Motor neuron (in vitro differentiated cells): ENCODE results near the gene KCNJ9. TPM values are rescaled to one million over a fixed set of nuclear protein-coding genes. Genes with fewer than 3 reads are reported as not detected.
A peak's percentile ranks its signal among the peaks of the same experiment; 100 is the strongest.

Source experiments
- ATAC-seq, 8 experiments: fragments of 200-7000 bp; cut with Tn5 transposase; replicated peaks in 6 of 8; 2 replicates each; pipeline ENCODE4 v1.8.0; 2021; ENCODE audit warnings: mild to moderate bottlenecking in 8 of 8, moderate library complexity in 8 of 8
- H3K27ac ChIP-seq, 2 donors: fragments of 250-450 bp; sonication (Bioruptor Pico); 2 replicates each; pipeline ENCODE4 v1.9.0; 2021; ENCODE audit warnings: antibody characterized with exemption in 2 of 2, mild to moderate bottlenecking in 2 of 2, moderate library complexity in 1 of 2
- H3K4me1 ChIP-seq, 2 donors: fragments of 250-450 bp; sonication (Bioruptor Pico); replicated peaks in 1 of 2; 2 replicates each; pipeline ENCODE4 v1.6.1; 2021; ENCODE audit warnings: antibody characterized with exemption in 2 of 2, mild to moderate bottlenecking in 2 of 2, moderate library complexity in 1 of 2
- H3K4me3 ChIP-seq, 5 donors: fragments of 250-450 bp; sonication (Bioruptor Pico); 2 replicates each; pipeline ENCODE4 v1.9.0; 2021; ENCODE audit warnings: antibody characterized with exemption in 5 of 5, mild to moderate bottlenecking in 5 of 5, moderate library complexity in 4 of 5
- WGBS, 10 experiments: fragments of 450-650 bp; shearing (Covaris generic); methylation state at CpG; one replicate each; pipeline ENCODE4 v1.0.0; 2022; 5-methylcytosine and 5-hydroxymethylcytosine counted together
- in situ Hi-C, 9 experiments: fragments of 400-800 bp; cut with MboI; loops; one replicate each; pipeline ENCODE4 v1.15.0; 2021; ENCODE audit warnings: low sequenced_read_pairs in 9 of 9, low pct_unique_long_range_greater_than_20kb in 2 of 9; ENCODE audit not compliant: unreplicated experiment in 9 of 9
- total RNA-seq, 8 experiments: library from RNA; unstranded; fragments of 300-600 nt; gene quantifications; 2 replicates each; pipeline versions ENCODE4 v1.2.3 to v1.2.4, GENCODE V29; 2022

Gene KCNJ9
- total RNA-seq, 8 experiments from 2014 or later = 0.18 to 9.5 (median 3.8) TPM

GRCh38 chr1:160070243-160071163 is 10.8 kb upstream of the KCNJ9 start:
- in situ Hi-C loops = loop anchor here in 1 of 9 experiments (10.0 kb wide), 1 partner anchor 136 kb away; no protein-coding TSS in a partner anchor
- H3K4me1 ChIP-seq = peaks cover 6 to 7% of the 10 kb centered on the region in 2 donors
- 0 to 21% (median 4%) methylated on average over 2 to 22 of the region's 46 CpGs for WGBS, 10 experiments
- peak overlapping the region; percentile 44 to 50 (median 47) for H3K4me3 ChIP-seq
- ATAC-seq = peak; percentile 94 to 98 (median 96)
- no peak overlapping the region for H3K27ac ChIP-seq

GRCh38 chr1:160071289-160071688 is 10.0 kb upstream of the KCNJ9 start:
- no peak for ATAC-seq
- 47 to 93% (median 73%) methylated on average over 2 to 5 of the region's 5 CpGs for WGBS, 10 experiments
- Histone ChIP-seq H3K27ac (no peak overlapping the region), H3K4me1 (peaks cover 6 to 7% of the 10 kb centered on the region in 2 donors), H3K4me3 (no peak overlapping the region)
- in situ Hi-C loops = loop anchor here in 1 of 9 experiments (10.0 kb wide), 1 partner anchor 136 kb away; no protein-coding TSS in a partner anchor

- WGBS, 10 experiments = 11 to 69% (median 50%) methylated on average over 1 to 4 of the region's 4 CpGs
Observed at GRCh38 chr1:160074865-160075264, 6.5 kb upstream of the KCNJ9 start.

GRCh38 chr1:160075836-160076235 is 5.5 kb upstream of the KCNJ9 start:
- ATAC-seq = no peak
- Histone ChIP-seq H3K4me3 (no peak overlapping the region), H3K4me1 (peaks cover 4 to 5% of the 10 kb centered on the region in 2 donors), H3K27ac (no peak overlapping the region)
- in situ Hi-C loops = loop anchor here in 4 of 9 experiments (10.0 to 25.0 kb wide), 4 partner anchors 136 to 286 kb away; partner anchors contain the start of genes IGSF9 (in 2 of the 4), TAGLN2 (in 2 of the 4), NHLH1 (in 1 of the 4) and PEA15 (in 1 of the 4)
- 0 to 61% (median 40%) methylated on average over 1 to 2 of the region's 2 CpGs; no CpG with 5 or more reads in 1 of the 10 experiments for WGBS, 10 experiments

More at GRCh38 chr1:160074865-160075264, 6.5 kb upstream of the KCNJ9 start:
- Histone ChIP-seq H3K4me3 (no peak overlapping the region), H3K4me1 (peaks cover 0 to 3% of the 10 kb centered on the region in 2 donors), H3K27ac (no peak overlapping the region)
- ATAC-seq = no peak
- in situ Hi-C loops = loop anchor here in 4 of 9 experiments (10.0 to 25.0 kb wide), 4 partner anchors 137 to 287 kb away; partner anchors contain the start of genes IGSF9 (in 2 of the 4), TAGLN2 (in 2 of the 4), NHLH1 (in 1 of the 4) and PEA15 (in 1 of the 4)

GRCh38 chr1:160076295-160076694 is 5.0 kb upstream of the KCNJ9 start:
- no peak overlapping the region for H3K4me3 ChIP-seq
- H3K4me1 ChIP-seq = peaks cover 7 to 8% of the 10 kb centered on the region in 2 donors
- in situ Hi-C loops = loop anchor here in 4 of 9 experiments (10.0 to 25.0 kb wide), 4 partner anchors 136 to 286 kb away; partner anchors contain the start of genes IGSF9 (in 2 of the 4), TAGLN2 (in 2 of the 4), NHLH1 (in 1 of the 4) and PEA15 (in 1 of the 4)
- ATAC-seq = no peak
- H3K27ac ChIP-seq = no peak overlapping the region
- WGBS, 10 experiments = 50 to 100% (median 76%) methylated on average over 1 to 3 of the region's 3 CpGs; no CpG with 5 or more reads in 3 of the 10 experiments

GRCh38 chr1:160077486-160077885 is 3.9 kb upstream of the KCNJ9 start:
- Histone ChIP-seq H3K4me1 (peaks cover 14 to 15% of the 10 kb centered on the region in 2 donors), H3K27ac (no peak overlapping the region), H3K4me3 (no peak overlapping the region)
- in situ Hi-C loops = loop anchor here in 4 of 9 experiments (10.0 to 25.0 kb wide), 4 partner anchors 135 to 285 kb away; partner anchors contain the start of genes IGSF9 (in 2 of the 4), TAGLN2 (in 2 of the 4), NHLH1 (in 1 of the 4) and PEA15 (in 1 of the 4)
- ATAC-seq = no peak

- in situ Hi-C loops = loop anchor here in 4 of 9 experiments (10.0 to 25.0 kb wide), 4 partner anchors 134 to 284 kb away; partner anchors contain the start of genes IGSF9 (in 2 of the 4), TAGLN2 (in 2 of the 4), NHLH1 (in 1 of the 4) and PEA15 (in 1 of the 4)
- H3K4me3 ChIP-seq = no peak overlapping the region
- no peak overlapping the region for H3K27ac ChIP-seq
- ATAC-seq = peak in 3 of 8 experiments; percentile 77 to 93 (median 92)
- 0 to 40% (median 15%) methylated on average over 1 to 7 of the region's 8 CpGs; no CpG with 5 or more reads in 1 of the 10 experiments for WGBS, 10 experiments
- H3K4me1 ChIP-seq = peaks cover 14 to 15% of the 10 kb centered on the region in 2 donors
Observed at GRCh38 chr1:160078512-160079195, 2.7 kb upstream of the KCNJ9 start.

GRCh38 chr1:160079448-160079847 is 1.9 kb upstream of the KCNJ9 start:
- Histone ChIP-seq H3K27ac (no peak overlapping the region), H3K4me3 (no peak overlapping the region), H3K4me1 (peaks cover 14 to 15% of the 10 kb centered on the region in 2 donors)
- in situ Hi-C loops = loop anchor here in 4 of 9 experiments (10.0 to 25.0 kb wide), 4 partner anchors 133 to 283 kb away; partner anchors contain the start of genes IGSF9 (in 2 of the 4), TAGLN2 (in 2 of the 4), NHLH1 (in 1 of the 4) and PEA15 (in 1 of the 4)
- WGBS, 10 experiments = 28 to 75% (median 54%) methylated on average over 3 to 4 of the region's 4 CpGs; no CpG with 5 or more reads in 2 of the 10 experiments
- no peak for ATAC-seq

- Histone ChIP-seq H3K4me1 (peaks cover 14 to 15% of the 10 kb centered on the region in 2 donors), H3K4me3 (peak overlapping the region in 1 of 5 donors; percentile 33), H3K27ac (no peak overlapping the region)
- in situ Hi-C loops = loop anchor here in 3 of 9 experiments (25.0 kb wide), 3 partner anchors 132 to 282 kb away; partner anchors contain the start of genes IGSF9 (in 2 of the 3), TAGLN2 (in 2 of the 3), NHLH1 (in 1 of the 3) and PEA15 (in 1 of the 3)
- ATAC-seq = no peak
- WGBS, 10 experiments = 0 to 76% (median 48%) methylated on average over 2 to 6 of the region's 6 CpGs
Observed at GRCh38 chr1:160080381-160081100, 797 bp upstream of the KCNJ9 start.

- Histone ChIP-seq H3K4me3 (no peak overlapping the region), H3K27ac (no peak overlapping the region), H3K4me1 (peaks cover 17 to 19% of the 10 kb centered on the region in 2 donors)
- no peak for ATAC-seq
- in situ Hi-C loops = loop anchor here in 3 of 9 experiments (25.0 kb wide), 3 partner anchors 130 to 280 kb away; partner anchors contain the start of genes IGSF9 (in 2 of the 3), TAGLN2 (in 2 of the 3), NHLH1 (in 1 of the 3) and PEA15 (in 1 of the 3)
- 50% methylated on average over 2 of the region's 2 CpGs; no CpG with 5 or more reads in 8 of the 10 experiments for WGBS, 10 experiments
Observed at GRCh38 chr1:160082487-160082886, 1.1 kb downstream of the KCNJ9 start.

- Histone ChIP-seq H3K4me1 (peaks cover 17 to 19% of the 10 kb centered on the region in 2 donors), H3K4me3 (no peak overlapping the region), H3K27ac (no peak overlapping the region)
- in situ Hi-C loops = loop anchor here in 3 of 9 experiments (25.0 kb wide), 3 partner anchors 129 to 279 kb away; partner anchors contain the start of genes IGSF9 (in 2 of the 3), TAGLN2 (in 2 of the 3), NHLH1 (in 1 of the 3) and PEA15 (in 1 of the 3)
- ATAC-seq = no peak
- WGBS, 10 experiments = 0 to 100% (median 52%) methylated on average over 1 to 3 of the region's 3 CpGs; no CpG with 5 or more reads in 3 of the 10 experiments
Observed at GRCh38 chr1:160082926-160083325, 1.6 kb downstream of the KCNJ9 start.
